Prostate gland (tissue), 2 donors: ENCODE results near the gene MBOAT1. TPM values are rescaled to one million over a fixed set of nuclear protein-coding genes. Genes with fewer than 3 reads are reported as not detected.

Source experiments
- DNase-seq: peaks from one replicate; pipeline ENCODE4 v3.0.0-alpha.2; 2019; ENCODE audit warnings: low spot score
- H3K27ac ChIP-seq, 2 donors: fragments of 200-600 bp; sonication (generic); 2 replicates each; pipeline ENCODE4 v1.5.1; 2017 to 2019
- H3K27me3 ChIP-seq: fragments of 200-600 bp; sonication (generic); replicated peaks from 2 replicates; pipeline ENCODE4 v1.5.1; 2019; ENCODE audit not compliant: insufficient read depth
- H3K36me3 ChIP-seq, 2 donors: fragments of 200-600 bp; sonication (generic); 1 replicate in 1 of 2; 2 replicates in 1 of 2; pipeline versions ENCODE4 v1.5.1 to v1.8.1; 2017 to 2019
- H3K4me1 ChIP-seq: fragments of 200-600 bp; sonication (generic); replicated peaks from 2 replicates; pipeline ENCODE4 v1.5.1; 2019
- H3K4me3 ChIP-seq, 2 donors: fragments of 200-600 bp; sonication (generic); 2 replicates each; pipeline ENCODE4 v1.5.1; 2017 to 2019
- H3K9me3 ChIP-seq: fragments of 200-600 bp; sonication (generic); 2 replicates; pipeline ENCODE4 v1.5.1; 2017
- CTCF ChIP-seq, 4 experiments: fragments of 200-600 bp in 2 of 4; fragments of 450-650 bp in 2 of 4; sonication (generic) in 2 of 4; IDR thresholded peaks; 1 replicate in 3 of 4; 2 replicates in 1 of 4; pipeline ENCODE4 v1.5.1; 2016 to 2019; ENCODE audit warnings: antibody characterized with exemption in 4 of 4, mild to moderate bottlenecking in 2 of 4, moderate library complexity in 2 of 4
- POLR2A ChIP-seq: fragments of 450-650 bp; IDR thresholded peaks from one replicate; pipeline ENCODE4 v1.6.1; 2016; ENCODE audit warnings: antibody characterized with exemption, mild to moderate bottlenecking
- POLR2AphosphoS5 ChIP-seq: sonication (generic); formaldehyde crosslinking; IDR thresholded peaks from one replicate; pipeline ENCODE4 v1.6.1; 2017; ENCODE audit warnings: antibody characterized with exemption
- WGBS: methylation state at CpG from one replicate; pipeline ENCODE4 v1.1.5; 2018; 5-methylcytosine and 5-hydroxymethylcytosine counted together
- intact Hi-C: fragments of 100-400 bp; cut with DNase I; formaldehyde crosslinking; loops from one replicate; pipeline ENCODE4 v1.14.2; 2022
- total RNA-seq, 2 donors: library from RNA; depleted of rRNA; stranded (reverse); fragments of >200 nt; gene quantifications; one replicate each; pipeline ENCODE4 v1.1.0, GENCODE V29; 2016

The MBOAT1 gene
- total RNA-seq, 2 donors from 2014 or later = 8.6 to 14.1 TPM

GRCh38 chr6:20085817-20086216 is 126.5 kb downstream of the MBOAT1 start:
- no peak overlapping the region for H3K4me3 ChIP-seq
- no peaks in the 10 kb centered on the region for H3K4me1 ChIP-seq
- intact Hi-C loops = no loop called here
- no peaks in the 10 kb centered on the region for H3K27me3 ChIP-seq
- H3K9me3 ChIP-seq = no peaks in the 10 kb centered on the region
- DNase-seq = no peak
- no peak for TF ChIP-seq CTCF (IDR thresholded peaks at IDR 0.05)
- TF ChIP-seq POLR2A = no peak
- no peak for TF ChIP-seq POLR2AphosphoS5
- WGBS = 61% methylated on average over 2 of the region's 2 CpGs
- H3K36me3 ChIP-seq = no peaks in the 10 kb centered on the region
- H3K27ac ChIP-seq = no peak overlapping the region

- H3K27me3 ChIP-seq = no peaks in the 10 kb centered on the region
- TF ChIP-seq CTCF (IDR thresholded peaks at IDR 0.05) (no peak), POLR2AphosphoS5 (no peak), POLR2A (no peak)
- H3K27ac ChIP-seq = no peak overlapping the region
- no peak overlapping the region for H3K4me3 ChIP-seq
- no peaks in the 10 kb centered on the region for H3K9me3 ChIP-seq
- intact Hi-C loops = no loop called here
- no peak for DNase-seq
- H3K4me1 ChIP-seq = no peaks in the 10 kb centered on the region
- H3K36me3 ChIP-seq = no peaks in the 10 kb centered on the region
Observed at GRCh38 chr6:20084411-20084810, 127.9 kb downstream of the MBOAT1 start.

GRCh38 chr6:20071998-20072397 is 140.3 kb downstream of the MBOAT1 start:
- H3K27me3 ChIP-seq = no peaks in the 10 kb centered on the region
- WGBS = 95% methylated on average over 6 of the region's 6 CpGs

GRCh38 chr6:20070047-20070446 is 142.2 kb downstream of the MBOAT1 start:
- DNase-seq = no peak
- intact Hi-C loops = no loop called here
- H3K4me3 ChIP-seq = no peak overlapping the region
- no peak for TF ChIP-seq CTCF (IDR thresholded peaks at IDR 0.05)
- no peak for TF ChIP-seq POLR2A
- no peak for TF ChIP-seq POLR2AphosphoS5
- H3K27ac ChIP-seq = no peak overlapping the region
- no peaks in the 10 kb centered on the region for H3K9me3 ChIP-seq
- 90% methylated on average over 3 of the region's 3 CpGs for WGBS
- no peaks in the 10 kb centered on the region for H3K27me3 ChIP-seq
- H3K4me1 ChIP-seq = no peaks in the 10 kb centered on the region
- no peaks in the 10 kb centered on the region for H3K36me3 ChIP-seq

More at GRCh38 chr6:20071998-20072397, 140.3 kb downstream of the MBOAT1 start:
- Histone ChIP-seq H3K4me3 (no peak overlapping the region), H3K4me1 (no peaks in the 10 kb centered on the region), H3K27ac (no peak overlapping the region), H3K9me3 (no peaks in the 10 kb centered on the region), H3K36me3 (no peaks in the 10 kb centered on the region)
- intact Hi-C loops = no loop called here
- no peak for DNase-seq
- TF ChIP-seq CTCF (IDR thresholded peaks at IDR 0.05) = no peak

GRCh38 chr6:20069021-20069522 is 143.2 kb downstream of the MBOAT1 start:
- no peak overlapping the region for H3K4me3 ChIP-seq
- no peaks in the 10 kb centered on the region for H3K36me3 ChIP-seq
- intact Hi-C loops = no loop called here
- no peak for DNase-seq
- H3K27me3 ChIP-seq = no peaks in the 10 kb centered on the region
- H3K4me1 ChIP-seq = no peaks in the 10 kb centered on the region
- no peak overlapping the region for H3K27ac ChIP-seq
- no peaks in the 10 kb centered on the region for H3K9me3 ChIP-seq
- WGBS = 46% methylated on average over 12 of the region's 12 CpGs
- no peak for TF ChIP-seq POLR2AphosphoS5
- no peak for TF ChIP-seq CTCF (IDR thresholded peaks at IDR 0.05)
- TF ChIP-seq POLR2A = no peak
